RWPE1 (cell line): ENCODE data around the gene NEUROD2.
A peak's percentile ranks its signal among the peaks of the same experiment; 100 is the strongest.

Experiments
- CTCF ChIA-PET: fragments of 350-600 bp; sonication (Branson Sonifier 250); formaldehyde crosslinking; extraction: SDS; loops from one replicate; lab custom pipeline; 2021; lab: Yijun Ruan, JAX
- POLR2A ChIA-PET: fragments of 400-600 bp; formaldehyde crosslinking; extraction: SDS; loops from one replicate; lab custom pipeline; 2020; ENCODE audit warnings: antibody characterized with exemption; ENCODE audit not compliant: low non-redundant PET; lab: Yijun Ruan, JAX
- DNase-seq: peaks from one replicate; pipeline ENCODE4 v3.0.0; 2012; ENCODE audit warnings: low spot score
- H3K27ac ChIP-seq: fragments of 450-650 bp; 2 replicates; pipeline ENCODE4 v1.5.1; 2017
- CTCF ChIP-seq: fragments of 450-650 bp; conservative IDR thresholded peaks from 2 replicates; pipeline ENCODE4 v1.5.1; 2017; ENCODE audit warnings: low read depth, mild to moderate bottlenecking

The NEUROD2 gene

DNA sequence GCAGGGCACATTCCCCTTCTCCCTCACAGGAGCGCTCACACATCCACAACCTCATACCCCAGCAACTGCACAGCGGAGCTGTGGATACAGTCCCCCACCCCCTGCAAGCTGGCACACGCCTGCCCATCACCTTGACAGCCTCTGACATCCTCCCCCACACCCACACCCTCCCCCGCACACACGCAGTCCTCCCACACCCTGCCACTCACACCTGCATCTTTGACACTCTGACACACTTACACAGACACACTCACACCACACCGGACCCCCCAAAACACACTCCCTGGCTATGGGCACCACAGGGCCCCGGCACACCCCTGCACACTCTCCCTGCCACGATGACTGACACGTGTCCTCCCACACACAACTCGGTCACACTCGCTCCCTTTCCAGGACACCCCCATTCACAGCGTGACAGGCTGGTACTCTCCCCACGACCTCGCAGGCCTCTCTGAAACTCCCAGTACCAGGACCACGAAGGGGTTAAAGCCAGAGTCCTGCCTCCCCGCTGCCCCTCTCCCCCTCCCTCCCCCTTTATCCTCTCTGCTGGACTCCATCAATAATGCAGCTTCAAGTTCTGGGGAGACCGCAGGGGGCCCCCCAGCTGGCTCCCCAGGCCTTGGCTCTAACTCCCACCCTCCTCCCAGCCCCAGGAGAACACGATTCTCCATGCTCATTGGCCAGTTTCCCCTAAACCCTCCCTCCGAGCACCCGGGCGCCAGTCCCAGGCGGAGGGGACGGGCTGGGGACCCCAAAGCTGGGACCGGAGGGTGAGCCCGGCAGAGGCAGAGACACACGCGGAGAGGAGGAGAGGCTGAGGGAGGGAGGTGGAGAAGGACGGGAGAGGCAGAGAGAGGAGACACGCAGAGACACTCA, 18.7 kb upstream of the NEUROD2 start, which contains the start of gene PPP1R1B:
Gene PPP1R1B, plus strand, starts transcription at position 782 of the 876 bp plus-strand sequence. CDS start 441 bp downstream, outside the sequence.
- H3K27ac ChIP-seq, result peak within 1 kb of the TSS; percentile 50
- POLR2A ChIA-PET, result no interaction called here
- TF ChIP-seq CTCF, result no peak
- CTCF ChIA-PET, result interaction anchor here (0.5 to 5.0 kb wide), 5 partner anchors 7 to 1400 kb away, joined by 3 to 66 read pairs (median 4); partner anchors contain the start of gene KRTAP1-5
- DNase-seq, result no peak

DNA sequence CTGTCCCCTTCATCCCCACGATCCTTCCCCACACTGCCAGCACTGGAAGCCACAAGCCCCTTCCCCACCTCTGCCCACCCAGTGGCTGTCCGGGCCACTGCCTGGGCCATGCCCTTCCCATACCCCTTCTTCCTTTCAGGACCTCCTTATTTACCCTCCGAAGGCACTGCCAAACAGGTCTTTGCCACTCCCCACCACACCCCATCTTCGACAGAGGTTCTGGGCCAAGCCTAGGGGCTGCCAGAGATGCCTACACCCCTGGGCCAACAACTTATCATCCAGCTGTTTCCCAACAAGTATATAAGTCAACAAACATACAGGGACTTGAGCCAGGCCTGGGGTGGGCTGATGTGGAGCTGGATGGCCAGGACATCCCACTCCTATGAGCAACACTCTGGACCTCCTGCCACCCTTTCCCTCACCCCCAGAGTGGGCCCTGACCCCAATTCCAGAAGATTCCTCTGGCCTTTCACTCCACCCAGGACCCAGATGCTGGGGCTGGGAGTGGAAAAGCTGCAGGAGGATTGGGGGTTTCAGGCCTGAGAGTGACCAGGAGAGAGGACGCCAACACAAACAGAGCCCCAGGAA, 17.6 kb upstream of the NEUROD2 start:
- DNase-seq, result no peak
- CTCF ChIA-PET, result interaction anchor here (0.5 to 5.0 kb wide), 5 partner anchors 8 to 459 kb away, joined by 3 to 66 read pairs (median 4); no protein-coding TSS in a partner anchor
- POLR2A ChIA-PET, result interaction anchor here (0.7 kb wide), 1 partner anchor 63 kb away, joined by 3 read pairs; no protein-coding TSS in a partner anchor
- H3K27ac ChIP-seq, result peak overlapping the region; percentile 50
- TF ChIP-seq CTCF, result no peak

DNA sequence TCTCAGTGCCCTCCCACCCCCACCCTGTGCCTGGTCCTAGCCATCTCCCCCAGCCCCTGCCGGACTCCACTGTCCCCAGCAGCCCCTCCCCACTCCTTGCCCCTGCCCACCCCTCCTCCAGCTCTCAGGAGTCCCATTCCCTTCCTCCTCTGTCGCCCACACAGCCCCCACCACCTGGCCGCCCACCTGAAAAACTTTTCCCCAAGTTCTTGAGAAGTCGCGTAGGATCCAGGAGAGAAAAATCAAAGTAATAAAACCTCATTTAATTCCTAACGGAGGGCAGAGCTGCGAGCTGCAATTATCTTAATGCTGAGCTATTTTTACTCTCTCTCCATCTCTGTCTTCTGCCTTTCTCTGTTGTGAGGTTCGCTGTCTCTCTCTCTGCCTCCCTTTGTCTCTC, 16.6 kb upstream of the NEUROD2 start:
- H3K27ac ChIP-seq, result no peak overlapping the region
- TF ChIP-seq CTCF, result no peak
- no peak for DNase-seq
- POLR2A ChIA-PET, result no interaction called here
- CTCF ChIA-PET, result interaction anchor here (0.7 to 5.0 kb wide), 3 partner anchors 9 to 458 kb away, joined by 4 to 66 read pairs (median 22); no protein-coding TSS in a partner anchor

DNA sequence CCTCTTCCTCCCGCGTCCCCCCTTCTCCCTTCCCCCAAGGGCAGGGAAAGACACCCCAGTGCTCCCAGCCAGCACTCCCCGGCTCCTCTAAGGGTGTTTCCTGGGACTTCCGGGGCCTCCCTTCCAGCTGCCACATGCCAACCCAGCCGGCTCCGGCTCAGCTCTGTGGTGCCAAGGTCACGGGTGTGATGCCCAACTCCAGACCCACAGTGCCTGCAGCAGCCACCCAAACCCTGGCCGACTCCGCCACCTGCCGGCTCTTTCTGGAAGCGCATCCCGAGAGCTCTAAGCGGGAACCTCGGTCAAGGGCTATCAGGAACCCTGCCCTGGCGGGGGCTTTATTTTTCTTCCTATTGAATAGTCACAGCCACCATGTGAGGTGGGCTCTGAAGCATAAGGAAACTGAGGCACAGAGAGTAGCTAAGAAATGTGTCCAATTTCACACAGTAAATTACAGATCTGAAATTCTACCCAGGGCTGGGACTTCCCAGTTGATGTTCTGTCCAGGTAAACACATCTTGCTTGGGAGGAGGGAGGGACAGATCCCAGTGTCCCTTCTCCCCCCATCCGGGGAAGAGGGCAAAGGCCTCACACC, 15.7 kb upstream of the NEUROD2 start:
- ChIA-PET CTCF (interaction anchor here (0.6 to 5.0 kb wide), 29 partner anchors 9 to 700 kb away, joined by 3 to 66 read pairs (median 4); partner anchors contain the start of genes ERBB2 and PNMT), POLR2A (no interaction called here)
- peak; percentile 93 for TF ChIP-seq CTCF
- no peak overlapping the region for H3K27ac ChIP-seq
- DNase-seq, result peak; percentile 68

DNA sequence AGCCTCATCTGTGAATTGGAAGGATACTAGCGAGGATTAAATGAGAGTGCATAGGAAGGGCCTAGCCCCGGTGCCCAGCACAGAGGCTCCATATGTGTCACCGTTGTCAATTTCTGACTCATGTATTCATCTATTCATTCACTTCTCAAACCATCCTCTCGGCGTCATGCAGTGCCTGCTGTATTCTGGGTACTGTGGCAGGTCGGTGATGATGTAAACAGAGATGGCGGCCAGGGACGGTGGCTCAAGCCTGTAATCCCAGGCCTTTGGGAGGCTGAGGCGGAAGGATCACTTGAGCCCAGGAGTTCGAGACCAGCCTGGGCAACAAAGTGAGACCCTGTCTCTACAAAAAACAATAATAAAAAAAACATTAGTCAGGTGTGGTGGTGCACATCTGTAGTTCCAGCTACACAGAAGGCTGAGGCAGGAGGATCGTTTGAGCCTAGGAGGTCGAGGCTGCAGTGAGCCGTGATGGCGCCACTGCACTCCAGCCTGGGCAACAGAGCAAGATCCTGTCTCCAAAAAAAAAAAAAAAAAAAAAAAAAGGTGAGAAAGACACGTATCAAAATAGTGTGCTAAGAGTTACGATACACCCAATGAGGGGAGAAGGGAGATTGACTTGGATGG, 14.8 kb upstream of the NEUROD2 start:
- peak overlapping the region; percentile 23 for H3K27ac ChIP-seq
- ChIA-PET POLR2A (no interaction called here), CTCF (interaction anchor here (0.5 to 5.0 kb wide), 23 partner anchors 11 to 418 kb away, joined by 3 to 66 read pairs (median 5); partner anchors contain the start of gene IKZF3)
- no peak for TF ChIP-seq CTCF
- no peak for DNase-seq
